ENCODE measurements around the gene RBX1.

Gene RBX1

GRCh38 chr22:40953471-40953870, 2.3 kb downstream of the RBX1 start:
- H3K9ac ChIP-seq (ENCODE audit: low read length), result no peak overlapping the region
- H3K36me3 ChIP-seq (ENCODE audit: control insufficient read depth, insufficient read depth, low read length), result no peaks in the 10 kb centered on the region
- H3K4me1 ChIP-seq (ENCODE audit: control insufficient read depth, insufficient read depth, low read length), result peaks cover 13% of the 10 kb centered on the region
- no peak overlapping the region for H3K4me3 ChIP-seq (ENCODE audit: low read length)
- H3K27me3 ChIP-seq (ENCODE audit: control insufficient read depth, insufficient read depth, low read length), result no peaks in the 10 kb centered on the region
- no peaks in the 10 kb centered on the region for H3K9me3 ChIP-seq (ENCODE audit: control insufficient read depth, low read length)

DNA sequence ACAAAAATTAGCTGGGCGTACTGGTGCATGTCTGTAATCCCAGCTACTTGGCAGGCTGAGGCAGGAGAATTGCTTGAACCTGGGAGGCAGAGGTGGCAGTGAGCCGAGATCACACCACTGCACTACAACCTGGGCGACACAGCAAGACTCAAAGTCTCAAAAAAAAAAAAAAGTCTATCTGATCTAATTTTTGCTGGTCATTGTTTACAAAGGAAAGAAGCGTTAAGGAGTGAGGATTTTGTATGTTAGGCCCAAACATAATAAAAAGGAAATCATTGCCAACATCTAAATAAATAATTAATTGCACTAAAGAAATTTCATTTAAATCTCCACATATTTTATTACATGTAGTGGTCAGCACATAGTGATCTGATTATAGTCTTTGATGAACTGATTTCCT, 2.9 kb downstream of the RBX1 start:
- Histone ChIP-seq H3K4me1 (ENCODE audit: control insufficient read depth, insufficient read depth, low read length) (peaks cover 13% of the 10 kb centered on the region), H3K9me3 (ENCODE audit: control insufficient read depth, low read length) (no peaks in the 10 kb centered on the region), H3K36me3 (ENCODE audit: control insufficient read depth, insufficient read depth, low read length) (no peaks in the 10 kb centered on the region), H3K4me3 (ENCODE audit: low read length) (no peak overlapping the region), H3K27me3 (ENCODE audit: control insufficient read depth, insufficient read depth, low read length) (no peaks in the 10 kb centered on the region), H3K9ac (ENCODE audit: low read length) (no peak overlapping the region)

GRCh38 chr22:40955571-40955970, 4.4 kb downstream of the RBX1 start:
- Histone ChIP-seq H3K4me1 (ENCODE audit: control insufficient read depth, insufficient read depth, low read length) (peaks cover 13% of the 10 kb centered on the region), H3K9me3 (ENCODE audit: control insufficient read depth, low read length) (no peaks in the 10 kb centered on the region), H3K4me3 (ENCODE audit: low read length) (no peak overlapping the region), H3K27me3 (ENCODE audit: control insufficient read depth, insufficient read depth, low read length) (no peaks in the 10 kb centered on the region), H3K9ac (ENCODE audit: low read length) (no peak overlapping the region), H3K36me3 (ENCODE audit: control insufficient read depth, insufficient read depth, low read length) (no peaks in the 10 kb centered on the region)

DNA sequence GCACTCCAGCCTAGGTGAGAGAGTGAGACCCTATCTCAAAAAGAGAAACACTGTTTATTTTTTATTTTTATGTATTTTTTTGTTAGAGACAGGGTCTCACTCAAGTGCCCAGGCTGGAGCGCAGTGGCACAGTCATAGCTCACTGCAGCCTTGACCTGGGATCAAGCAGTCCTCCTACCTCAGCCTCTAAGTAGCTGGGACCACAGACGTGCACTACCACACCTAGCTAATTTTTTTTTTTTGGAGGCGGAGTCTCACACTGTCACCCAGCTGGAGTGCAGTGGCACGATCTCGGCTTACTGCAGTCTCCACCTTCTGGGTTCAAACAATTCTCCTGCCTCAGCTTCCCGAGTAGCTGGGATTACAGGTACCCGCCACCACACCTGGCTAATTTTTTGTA, 6.4 kb downstream of the RBX1 start:
- no peaks in the 10 kb centered on the region for H3K9me3 ChIP-seq (ENCODE audit: control insufficient read depth, low read length)

DNA sequence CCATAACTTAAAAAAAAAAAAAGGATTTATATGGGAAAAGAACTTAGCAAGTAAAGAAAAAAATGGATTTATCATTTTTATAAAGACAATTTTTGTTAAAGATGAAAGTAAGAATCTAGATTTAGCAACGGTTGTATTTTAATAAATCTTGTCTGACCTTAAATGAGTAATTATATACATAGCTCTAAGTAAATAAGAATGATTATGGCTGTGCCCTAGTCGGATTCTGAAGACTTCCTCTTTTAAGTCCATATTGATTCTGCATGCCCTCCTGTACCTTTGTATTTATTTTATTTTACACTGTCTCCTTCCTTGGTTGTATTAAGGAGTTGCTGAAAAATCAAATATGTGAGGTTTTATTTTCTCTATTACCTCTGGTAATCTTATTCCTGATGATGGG, 7.1 kb downstream of the RBX1 start:
- peaks cover 5% of the 10 kb centered on the region for H3K4me1 ChIP-seq (ENCODE audit: control insufficient read depth, insufficient read depth, low read length)
- no peaks in the 10 kb centered on the region for H3K27me3 ChIP-seq (ENCODE audit: control insufficient read depth, insufficient read depth, low read length)
- no peaks in the 10 kb centered on the region for H3K36me3 ChIP-seq (ENCODE audit: control insufficient read depth, insufficient read depth, low read length)
- H3K9ac ChIP-seq (ENCODE audit: low read length), result no peak overlapping the region
- H3K4me3 ChIP-seq (ENCODE audit: low read length), result no peak overlapping the region
- no peaks in the 10 kb centered on the region for H3K9me3 ChIP-seq (ENCODE audit: control insufficient read depth, low read length)

More for the DNA sequence above, 6.4 kb downstream of the RBX1 start:
- Histone ChIP-seq H3K9ac (ENCODE audit: low read length) (no peak overlapping the region), H3K4me3 (ENCODE audit: low read length) (no peak overlapping the region), H3K27me3 (ENCODE audit: control insufficient read depth, insufficient read depth, low read length) (no peaks in the 10 kb centered on the region), H3K4me1 (ENCODE audit: control insufficient read depth, insufficient read depth, low read length) (peaks cover 5% of the 10 kb centered on the region), H3K36me3 (ENCODE audit: control insufficient read depth, insufficient read depth, low read length) (no peaks in the 10 kb centered on the region)

GRCh38 chr22:40960145-40960544, 9.0 kb downstream of the RBX1 start:
- H3K36me3 ChIP-seq (ENCODE audit: control insufficient read depth, insufficient read depth, low read length), result no peaks in the 10 kb centered on the region
- H3K4me1 ChIP-seq (ENCODE audit: control insufficient read depth, insufficient read depth, low read length), result peaks cover 5% of the 10 kb centered on the region

GRCh38 chr22:40965936-40966725, 15.0 kb downstream of the RBX1 start:
- H3K4me3 ChIP-seq (ENCODE audit: low read length), result no peak overlapping the region
- H3K9ac ChIP-seq (ENCODE audit: low read length), result no peak overlapping the region
- H3K4me1 ChIP-seq (ENCODE audit: control insufficient read depth, insufficient read depth, low read length), result no peaks in the 10 kb centered on the region
- H3K36me3 ChIP-seq (ENCODE audit: control insufficient read depth, insufficient read depth, low read length), result no peaks in the 10 kb centered on the region
- H3K27me3 ChIP-seq (ENCODE audit: control insufficient read depth, insufficient read depth, low read length), result no peaks in the 10 kb centered on the region
- H3K9me3 ChIP-seq (ENCODE audit: control insufficient read depth, low read length), result no peaks in the 10 kb centered on the region

More at GRCh38 chr22:40960145-40960544, 9.0 kb downstream of the RBX1 start:
- Histone ChIP-seq H3K9ac (ENCODE audit: low read length) (no peak overlapping the region), H3K27me3 (ENCODE audit: control insufficient read depth, insufficient read depth, low read length) (no peaks in the 10 kb centered on the region), H3K4me3 (ENCODE audit: low read length) (no peak overlapping the region), H3K9me3 (ENCODE audit: control insufficient read depth, low read length) (no peaks in the 10 kb centered on the region)

GRCh38 chr22:40966726-40967085, 15.5 kb downstream of the RBX1 start:
- no peaks in the 10 kb centered on the region for H3K36me3 ChIP-seq (ENCODE audit: control insufficient read depth, insufficient read depth, low read length)
- H3K9me3 ChIP-seq (ENCODE audit: control insufficient read depth, low read length), result no peaks in the 10 kb centered on the region
- H3K4me3 ChIP-seq (ENCODE audit: low read length), result no peak overlapping the region

DNA sequence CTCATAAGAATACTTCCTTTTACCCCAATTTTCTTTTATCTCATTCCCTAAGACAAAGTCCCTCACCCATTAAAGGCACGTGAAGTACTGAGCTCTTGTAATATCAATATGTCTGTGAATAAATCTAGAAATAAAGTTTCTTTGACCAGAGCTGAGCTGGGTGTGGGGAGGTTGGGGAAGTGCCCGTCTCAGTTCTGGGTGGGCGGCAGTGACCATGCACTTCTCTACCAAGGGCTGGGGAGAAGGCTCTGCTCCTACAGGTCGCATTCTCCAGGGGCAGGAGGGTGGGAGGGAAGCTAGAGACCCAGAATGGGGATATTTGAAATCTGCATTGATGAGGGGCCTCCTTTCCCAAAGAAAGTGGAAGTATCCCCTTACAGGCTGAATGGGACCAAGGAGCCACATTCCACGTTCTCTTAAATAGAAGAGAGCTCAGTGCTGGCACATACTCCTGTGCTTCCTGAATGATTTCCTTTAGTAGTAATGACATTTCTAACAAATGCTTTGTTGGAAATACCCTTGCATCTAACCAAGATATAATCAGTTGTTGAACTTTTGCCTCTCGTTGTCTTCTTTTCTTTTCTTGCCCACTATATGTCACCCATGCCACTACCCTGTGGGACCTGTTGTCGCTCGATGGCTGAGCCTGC, 16.1 kb downstream of the RBX1 start:
- Histone ChIP-seq H3K9ac (ENCODE audit: low read length) (no peak overlapping the region), H3K4me3 (ENCODE audit: low read length) (no peak overlapping the region), H3K27me3 (ENCODE audit: control insufficient read depth, insufficient read depth, low read length) (no peaks in the 10 kb centered on the region), H3K4me1 (ENCODE audit: control insufficient read depth, insufficient read depth, low read length) (no peaks in the 10 kb centered on the region), H3K36me3 (ENCODE audit: control insufficient read depth, insufficient read depth, low read length) (no peaks in the 10 kb centered on the region), H3K9me3 (ENCODE audit: control insufficient read depth, low read length) (no peaks in the 10 kb centered on the region)

More at GRCh38 chr22:40966726-40967085, 15.5 kb downstream of the RBX1 start:
- no peak overlapping the region for H3K9ac ChIP-seq (ENCODE audit: low read length)
- no peaks in the 10 kb centered on the region for H3K4me1 ChIP-seq (ENCODE audit: control insufficient read depth, insufficient read depth, low read length)
- H3K27me3 ChIP-seq (ENCODE audit: control insufficient read depth, insufficient read depth, low read length), result no peaks in the 10 kb centered on the region

DNA sequence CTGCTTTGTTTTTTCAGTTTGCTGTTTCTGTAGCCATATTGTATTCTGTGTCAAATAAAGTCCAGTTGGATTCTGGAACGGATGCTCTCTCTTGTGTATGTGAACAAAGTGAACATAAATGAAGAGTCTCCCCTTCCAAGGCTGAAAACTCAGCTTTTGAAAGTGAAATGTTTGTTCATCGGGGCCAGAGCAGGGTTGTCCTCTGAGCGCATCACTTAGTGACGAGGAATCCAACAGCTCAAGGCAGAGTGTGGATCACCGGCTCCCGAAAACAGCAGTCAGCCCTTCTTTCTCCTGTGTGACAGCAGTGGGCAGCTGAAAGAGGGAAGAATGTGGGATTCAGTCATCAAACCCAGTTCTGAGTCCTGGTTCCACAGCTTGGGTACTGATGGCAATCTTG, 21.4 kb downstream of the RBX1 start:
- no peak overlapping the region for H3K9ac ChIP-seq (ENCODE audit: low read length)
- H3K4me1 ChIP-seq (ENCODE audit: control insufficient read depth, insufficient read depth, low read length), result no peaks in the 10 kb centered on the region
- no peak overlapping the region for H3K4me3 ChIP-seq (ENCODE audit: low read length)
- H3K9me3 ChIP-seq (ENCODE audit: control insufficient read depth, low read length), result no peaks in the 10 kb centered on the region
- H3K36me3 ChIP-seq (ENCODE audit: control insufficient read depth, insufficient read depth, low read length), result no peaks in the 10 kb centered on the region
- H3K27me3 ChIP-seq (ENCODE audit: control insufficient read depth, insufficient read depth, low read length), result no peaks in the 10 kb centered on the region

- no peaks in the 10 kb centered on the region for H3K4me1 ChIP-seq (ENCODE audit: control insufficient read depth, insufficient read depth, low read length)
These were observed 22.0 kb downstream of the RBX1 start for GRCh38 chr22:40973144-40973543.

GRCh38 chr22:40975366-40975765, 24.2 kb downstream of the RBX1 start:
- Histone ChIP-seq H3K4me3 (ENCODE audit: low read length) (no peak overlapping the region), H3K9ac (ENCODE audit: low read length) (no peak overlapping the region), H3K9me3 (ENCODE audit: control insufficient read depth, low read length) (no peaks in the 10 kb centered on the region), H3K4me1 (ENCODE audit: control insufficient read depth, insufficient read depth, low read length) (no peaks in the 10 kb centered on the region), H3K27me3 (ENCODE audit: control insufficient read depth, insufficient read depth, low read length) (no peaks in the 10 kb centered on the region), H3K36me3 (ENCODE audit: control insufficient read depth, insufficient read depth, low read length) (no peaks in the 10 kb centered on the region)

More at GRCh38 chr22:40973144-40973543, 22.0 kb downstream of the RBX1 start:
- Histone ChIP-seq H3K9me3 (ENCODE audit: control insufficient read depth, low read length) (no peaks in the 10 kb centered on the region), H3K9ac (ENCODE audit: low read length) (no peak overlapping the region), H3K27me3 (ENCODE audit: control insufficient read depth, insufficient read depth, low read length) (no peaks in the 10 kb centered on the region), H3K36me3 (ENCODE audit: control insufficient read depth, insufficient read depth, low read length) (no peaks in the 10 kb centered on the region), H3K4me3 (ENCODE audit: low read length) (no peak overlapping the region)
